Measurements from ENCODE around the gene OCSTAMP.

DNA sequence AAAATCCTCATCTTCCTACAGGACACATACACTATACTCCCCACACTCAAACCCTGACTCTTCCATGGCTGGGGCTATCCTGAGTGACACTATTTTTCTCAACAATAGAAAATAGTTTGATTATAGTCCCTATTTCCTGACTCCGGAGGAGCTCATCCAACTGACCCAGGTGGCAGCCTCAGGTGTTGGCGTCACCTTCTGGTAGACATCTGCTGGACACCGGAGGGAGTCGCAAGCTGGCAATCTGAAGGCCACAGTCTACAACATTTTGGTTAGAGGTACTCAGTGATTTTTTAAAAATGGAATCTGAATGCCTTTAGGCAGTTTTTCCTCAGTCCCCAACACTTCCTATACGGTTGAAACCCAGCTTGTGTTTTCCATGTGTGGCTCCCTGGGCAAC, 32.2 kb upstream of the OCSTAMP start:
- TF ChIP-seq, protein P1, sequence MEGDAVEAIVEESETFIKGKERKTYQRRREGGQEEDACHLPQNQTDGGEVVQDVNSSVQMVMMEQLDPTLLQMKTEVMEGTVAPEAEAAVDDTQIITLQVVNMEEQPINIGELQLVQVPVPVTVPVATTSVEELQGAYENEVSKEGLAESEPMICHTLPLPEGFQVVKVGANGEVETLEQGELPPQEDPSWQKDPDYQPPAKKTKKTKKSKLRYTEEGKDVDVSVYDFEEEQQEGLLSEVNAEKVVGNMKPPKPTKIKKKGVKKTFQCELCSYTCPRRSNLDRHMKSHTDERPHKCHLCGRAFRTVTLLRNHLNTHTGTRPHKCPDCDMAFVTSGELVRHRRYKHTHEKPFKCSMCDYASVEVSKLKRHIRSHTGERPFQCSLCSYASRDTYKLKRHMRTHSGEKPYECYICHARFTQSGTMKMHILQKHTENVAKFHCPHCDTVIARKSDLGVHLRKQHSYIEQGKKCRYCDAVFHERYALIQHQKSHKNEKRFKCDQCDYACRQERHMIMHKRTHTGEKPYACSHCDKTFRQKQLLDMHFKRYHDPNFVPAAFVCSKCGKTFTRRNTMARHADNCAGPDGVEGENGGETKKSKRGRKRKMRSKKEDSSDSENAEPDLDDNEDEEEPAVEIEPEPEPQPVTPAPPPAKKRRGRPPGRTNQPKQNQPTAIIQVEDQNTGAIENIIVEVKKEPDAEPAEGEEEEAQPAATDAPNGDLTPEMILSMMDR (IDR thresholded peaks at IDR 0.05) = no peak
- TF ChIP-seq POLR2A (IDR thresholded peaks at IDR 0.05) = no peak
- TF ChIP-seq EP300 (IDR thresholded peaks at IDR 0.05) = no peak
- no peak for TF ChIP-seq POLR2AphosphoS5 (IDR thresholded peaks at IDR 0.05)
